ENCODE measurements around the gene OGDH.

- TF ChIP-seq ZNF274 (IDR thresholded peaks at IDR 0.05; ENCODE audit: low read depth, low read length) (no peak), YY1 (IDR thresholded peaks at IDR 0.05; ENCODE audit: insufficient read depth, insufficient read length) (no peak)
Measured at GRCh38 chr7:44607141-44608068, 978 bp downstream of the OGDH start.

Data from NT2/D1 (cell line).